Fibroblast of pulmonary artery (primary cell): ENCODE data around the gene GABARAP.

Experiments
- DNase-seq: peaks from one replicate; pipeline ENCODE4 v3.0.0-alpha.2; 2010; ENCODE audit warnings: low read depth
- H3K4me3 ChIP-seq: replicated peaks from 2 replicates; pipeline ENCODE4 v1.5.1; 2011; ENCODE audit warnings: low read depth, mild to moderate bottlenecking, control low read depth, low read length, moderate library complexity
- TF ChIP-seq, protein P1 (sequence below): IDR thresholded peaks from 2 replicates; pipeline ENCODE4 v1.5.1; 2011; ENCODE audit warnings: mild to moderate bottlenecking, control low read depth, low read length, inconsistent platforms; ENCODE audit errors: missing control alignments

Gene GABARAP

DNA sequence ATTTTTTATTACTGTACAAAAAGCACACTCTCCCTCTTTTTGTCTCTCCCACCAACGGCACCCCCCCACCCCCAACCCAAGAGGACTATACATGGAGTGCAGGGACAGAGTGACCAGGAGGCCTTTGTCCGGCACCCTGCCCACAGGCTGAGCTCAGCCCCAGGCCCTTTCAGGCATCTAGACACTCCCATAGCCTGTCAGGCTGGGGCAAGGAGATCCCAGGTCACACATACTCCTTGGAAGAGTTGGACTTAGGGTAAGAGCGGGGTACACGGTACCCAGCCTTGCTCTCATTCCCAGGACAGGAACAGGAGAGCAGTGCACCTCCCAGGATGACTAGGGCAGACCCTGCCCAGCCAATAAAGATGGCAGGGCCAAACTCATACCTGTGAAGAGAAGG, 17.9 kb upstream of the GABARAP start:
- TF ChIP-seq, protein P1, sequence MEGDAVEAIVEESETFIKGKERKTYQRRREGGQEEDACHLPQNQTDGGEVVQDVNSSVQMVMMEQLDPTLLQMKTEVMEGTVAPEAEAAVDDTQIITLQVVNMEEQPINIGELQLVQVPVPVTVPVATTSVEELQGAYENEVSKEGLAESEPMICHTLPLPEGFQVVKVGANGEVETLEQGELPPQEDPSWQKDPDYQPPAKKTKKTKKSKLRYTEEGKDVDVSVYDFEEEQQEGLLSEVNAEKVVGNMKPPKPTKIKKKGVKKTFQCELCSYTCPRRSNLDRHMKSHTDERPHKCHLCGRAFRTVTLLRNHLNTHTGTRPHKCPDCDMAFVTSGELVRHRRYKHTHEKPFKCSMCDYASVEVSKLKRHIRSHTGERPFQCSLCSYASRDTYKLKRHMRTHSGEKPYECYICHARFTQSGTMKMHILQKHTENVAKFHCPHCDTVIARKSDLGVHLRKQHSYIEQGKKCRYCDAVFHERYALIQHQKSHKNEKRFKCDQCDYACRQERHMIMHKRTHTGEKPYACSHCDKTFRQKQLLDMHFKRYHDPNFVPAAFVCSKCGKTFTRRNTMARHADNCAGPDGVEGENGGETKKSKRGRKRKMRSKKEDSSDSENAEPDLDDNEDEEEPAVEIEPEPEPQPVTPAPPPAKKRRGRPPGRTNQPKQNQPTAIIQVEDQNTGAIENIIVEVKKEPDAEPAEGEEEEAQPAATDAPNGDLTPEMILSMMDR = no peak
- no peak overlapping the region for H3K4me3 ChIP-seq
- no peak for DNase-seq

DNA sequence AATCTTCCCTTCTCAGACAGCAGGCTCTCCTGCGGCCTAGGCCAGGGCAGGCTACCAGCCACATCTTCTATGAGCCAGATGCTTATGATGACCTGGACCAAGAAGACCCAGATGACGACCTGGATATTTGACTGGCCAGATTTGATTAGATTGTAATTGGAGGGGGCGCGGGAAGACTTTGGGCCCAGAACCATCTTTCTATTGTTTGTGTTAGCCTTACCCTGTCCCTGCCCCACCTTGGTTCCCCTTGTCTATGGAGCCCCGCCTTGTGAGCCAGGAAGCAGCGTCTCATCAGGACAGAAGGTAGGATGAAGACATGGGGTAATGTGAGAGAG, 17.3 kb upstream of the GABARAP start:
- no peak overlapping the region for H3K4me3 ChIP-seq
- DNase-seq = no peak
- TF ChIP-seq, protein P1 = no peak

DNA sequence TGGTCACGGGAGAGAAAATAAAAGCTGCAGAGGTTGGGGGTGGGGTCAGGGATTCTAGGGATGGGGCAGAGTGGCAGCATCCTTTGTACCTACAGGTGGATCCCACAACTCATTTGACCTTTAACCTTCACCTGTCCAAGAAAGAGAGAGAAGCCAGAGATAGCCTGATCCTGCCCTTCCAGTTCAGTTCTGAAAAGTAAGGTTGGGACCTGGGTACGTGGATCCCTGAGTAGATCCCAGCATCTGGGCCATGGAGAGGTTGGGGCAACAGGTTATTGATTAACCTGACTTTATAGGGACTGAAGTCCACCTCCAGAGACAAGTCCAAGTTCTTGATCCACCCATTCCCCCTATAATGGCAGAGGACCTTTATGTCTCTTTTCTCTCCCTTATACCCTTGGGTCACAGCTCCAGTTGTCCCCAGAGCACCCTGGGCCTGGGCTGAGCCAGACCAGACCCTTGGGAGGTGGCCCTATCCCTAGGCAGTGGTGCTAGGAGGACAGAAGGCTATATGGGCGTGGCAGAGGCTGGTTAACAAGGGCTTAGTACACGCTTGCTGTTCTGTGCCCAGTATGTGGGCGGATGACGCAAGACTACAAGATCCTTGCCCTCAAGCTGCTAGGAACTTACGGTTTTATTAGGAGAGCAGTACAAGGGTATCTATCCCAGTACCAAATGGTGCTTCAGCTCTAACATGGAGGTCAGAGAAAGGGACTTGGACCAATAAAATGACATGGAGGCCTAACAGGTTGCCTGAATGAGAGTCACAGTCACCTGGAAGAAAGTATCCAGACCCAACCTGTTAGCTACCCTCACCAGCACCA, 16.7 kb upstream of the GABARAP start:
- DNase-seq = peak; percentile 44
- H3K4me3 ChIP-seq = no peak overlapping the region
- TF ChIP-seq, protein P1 = no peak

DNA sequence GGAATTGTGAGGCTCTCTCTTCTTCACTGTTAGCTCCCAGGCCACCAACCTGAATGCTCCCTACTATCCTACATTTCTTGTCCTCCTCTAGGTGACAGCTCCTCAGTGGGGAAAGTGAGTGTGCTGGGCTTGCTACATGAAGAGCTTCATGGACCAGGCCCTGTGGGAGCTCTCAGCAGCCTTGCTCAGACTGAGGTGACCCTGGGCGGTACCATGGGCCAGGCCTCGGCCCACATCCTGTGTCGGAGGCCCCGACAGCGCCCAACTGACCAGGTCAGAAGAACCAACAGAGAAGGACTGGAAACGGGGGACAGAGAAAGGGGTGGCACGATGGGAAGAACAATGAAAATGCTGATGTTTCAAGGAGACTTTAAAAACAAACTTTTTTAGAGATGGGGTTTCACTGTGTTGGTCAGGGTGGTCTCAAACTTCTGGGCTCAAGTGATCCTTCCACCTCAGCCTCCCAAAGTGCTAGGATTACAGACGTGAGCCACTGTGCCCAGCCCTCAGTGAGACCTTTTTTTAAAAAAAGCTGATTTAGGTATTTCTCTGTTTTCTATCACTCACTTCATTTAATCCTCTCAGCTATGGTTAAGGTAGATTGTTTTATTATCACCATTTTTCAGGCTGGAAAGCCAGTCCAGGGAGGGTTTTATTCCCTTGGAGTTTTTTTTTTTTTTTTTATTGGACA, 14.7 kb upstream of the GABARAP start:
- no peak overlapping the region for H3K4me3 ChIP-seq
- TF ChIP-seq, protein P1 = no peak
- no peak for DNase-seq

DNA sequence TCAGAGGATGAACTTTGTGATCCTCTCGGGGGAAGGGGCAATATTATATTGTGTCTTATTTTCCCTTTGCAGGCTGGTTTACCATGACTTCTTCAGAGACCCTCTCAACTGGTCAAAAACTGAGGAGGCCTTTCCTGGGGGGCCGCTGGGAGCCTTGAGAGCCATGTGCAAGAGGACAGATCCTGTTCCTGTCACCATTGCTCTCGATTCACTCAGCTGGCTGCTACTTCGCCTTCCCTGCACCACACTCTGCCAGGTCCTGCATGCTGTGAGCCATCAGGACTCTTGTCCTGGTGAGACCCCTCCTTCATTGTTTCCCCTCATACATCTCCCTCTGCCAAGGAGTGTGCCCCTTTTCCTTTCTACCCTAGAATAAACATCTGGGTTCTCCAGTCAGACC, 12.3 kb upstream of the GABARAP start:
- H3K4me3 ChIP-seq = no peak overlapping the region
- TF ChIP-seq, protein P1 = no peak
- no peak for DNase-seq

DNA sequence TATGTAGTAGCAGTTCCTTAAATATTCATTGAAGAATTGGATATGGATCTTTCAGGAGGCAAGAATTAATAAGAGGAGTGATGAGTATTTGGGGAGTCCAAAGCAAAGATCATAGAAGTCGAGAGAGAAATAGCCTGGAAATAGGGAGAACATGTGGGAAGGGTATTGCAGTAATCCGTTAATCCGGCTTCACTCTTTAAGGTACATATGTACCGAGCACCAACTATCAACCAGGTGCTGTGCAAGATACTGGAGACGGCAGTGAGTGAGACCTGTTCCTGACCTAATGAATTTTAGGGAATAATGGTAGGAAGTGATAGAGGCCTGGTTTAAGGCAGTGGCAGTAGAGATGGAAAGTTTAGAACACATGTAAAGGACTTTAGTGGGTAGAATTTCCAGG, 10.8 kb upstream of the GABARAP start:
- peak overlapping the region; percentile 73 for H3K4me3 ChIP-seq
- TF ChIP-seq, protein P1 = no peak
- DNase-seq = no peak
